Prostate gland (tissue), 2 donors: ENCODE measurements around the gene MYH9.
A peak's percentile ranks its signal among the peaks of the same experiment; 100 is the strongest.

ENCODE experiments used
- POLR2A ChIP-seq: fragments of 450-650 bp; IDR thresholded peaks from one replicate; pipeline ENCODE4 v1.6.1; 2016; ENCODE audit warnings: antibody characterized with exemption, mild to moderate bottlenecking
- TF ChIP-seq, protein P1 (sequence below), 4 experiments: fragments of 200-600 bp in 2 of 4; fragments of 450-650 bp in 2 of 4; sonication (generic) in 2 of 4; IDR thresholded peaks; 1 replicate in 3 of 4; 2 replicates in 1 of 4; pipeline ENCODE4 v1.5.1; 2016 to 2019; ENCODE audit warnings: antibody characterized with exemption in 4 of 4, mild to moderate bottlenecking in 2 of 4, moderate library complexity in 2 of 4

DNA sequence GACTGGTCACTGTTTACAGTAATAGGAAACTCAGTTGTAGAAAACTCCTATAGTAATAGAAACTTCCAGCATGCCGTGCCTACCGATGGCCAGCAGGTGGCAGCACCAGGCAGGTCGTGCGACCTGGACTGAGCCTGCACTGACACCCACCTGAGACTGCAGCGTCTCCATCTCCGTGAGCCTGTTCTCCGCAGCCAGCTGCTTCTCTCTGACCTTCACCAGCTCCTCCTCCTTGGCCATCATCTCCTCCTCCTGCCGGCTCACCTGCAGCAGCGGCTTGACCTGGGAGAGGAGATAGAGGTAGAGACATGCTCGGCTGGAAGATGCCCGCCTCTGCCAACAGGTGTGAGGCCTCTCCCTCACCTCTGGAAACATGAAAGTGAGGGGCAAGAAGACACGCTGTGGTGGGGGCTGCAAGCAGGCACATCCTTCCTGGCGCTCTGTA lies 86.4 kb downstream of the MYH9 start:
- TF ChIP-seq, protein P1, sequence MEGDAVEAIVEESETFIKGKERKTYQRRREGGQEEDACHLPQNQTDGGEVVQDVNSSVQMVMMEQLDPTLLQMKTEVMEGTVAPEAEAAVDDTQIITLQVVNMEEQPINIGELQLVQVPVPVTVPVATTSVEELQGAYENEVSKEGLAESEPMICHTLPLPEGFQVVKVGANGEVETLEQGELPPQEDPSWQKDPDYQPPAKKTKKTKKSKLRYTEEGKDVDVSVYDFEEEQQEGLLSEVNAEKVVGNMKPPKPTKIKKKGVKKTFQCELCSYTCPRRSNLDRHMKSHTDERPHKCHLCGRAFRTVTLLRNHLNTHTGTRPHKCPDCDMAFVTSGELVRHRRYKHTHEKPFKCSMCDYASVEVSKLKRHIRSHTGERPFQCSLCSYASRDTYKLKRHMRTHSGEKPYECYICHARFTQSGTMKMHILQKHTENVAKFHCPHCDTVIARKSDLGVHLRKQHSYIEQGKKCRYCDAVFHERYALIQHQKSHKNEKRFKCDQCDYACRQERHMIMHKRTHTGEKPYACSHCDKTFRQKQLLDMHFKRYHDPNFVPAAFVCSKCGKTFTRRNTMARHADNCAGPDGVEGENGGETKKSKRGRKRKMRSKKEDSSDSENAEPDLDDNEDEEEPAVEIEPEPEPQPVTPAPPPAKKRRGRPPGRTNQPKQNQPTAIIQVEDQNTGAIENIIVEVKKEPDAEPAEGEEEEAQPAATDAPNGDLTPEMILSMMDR (IDR thresholded peaks at IDR 0.05) = peak; percentile 95 to 98 (median 96)
- peak; percentile 14 for TF ChIP-seq POLR2A
